CD4-positive, alpha-beta T cell treated with Interleukin-10 for 1 hour (primary cell): ENCODE data around the gene GRK4.

Experiments used
- DNase-seq: peaks from one replicate; pipeline ENCODE4 v3.0.0-alpha.2; 2020

Gene GRK4

DNA sequence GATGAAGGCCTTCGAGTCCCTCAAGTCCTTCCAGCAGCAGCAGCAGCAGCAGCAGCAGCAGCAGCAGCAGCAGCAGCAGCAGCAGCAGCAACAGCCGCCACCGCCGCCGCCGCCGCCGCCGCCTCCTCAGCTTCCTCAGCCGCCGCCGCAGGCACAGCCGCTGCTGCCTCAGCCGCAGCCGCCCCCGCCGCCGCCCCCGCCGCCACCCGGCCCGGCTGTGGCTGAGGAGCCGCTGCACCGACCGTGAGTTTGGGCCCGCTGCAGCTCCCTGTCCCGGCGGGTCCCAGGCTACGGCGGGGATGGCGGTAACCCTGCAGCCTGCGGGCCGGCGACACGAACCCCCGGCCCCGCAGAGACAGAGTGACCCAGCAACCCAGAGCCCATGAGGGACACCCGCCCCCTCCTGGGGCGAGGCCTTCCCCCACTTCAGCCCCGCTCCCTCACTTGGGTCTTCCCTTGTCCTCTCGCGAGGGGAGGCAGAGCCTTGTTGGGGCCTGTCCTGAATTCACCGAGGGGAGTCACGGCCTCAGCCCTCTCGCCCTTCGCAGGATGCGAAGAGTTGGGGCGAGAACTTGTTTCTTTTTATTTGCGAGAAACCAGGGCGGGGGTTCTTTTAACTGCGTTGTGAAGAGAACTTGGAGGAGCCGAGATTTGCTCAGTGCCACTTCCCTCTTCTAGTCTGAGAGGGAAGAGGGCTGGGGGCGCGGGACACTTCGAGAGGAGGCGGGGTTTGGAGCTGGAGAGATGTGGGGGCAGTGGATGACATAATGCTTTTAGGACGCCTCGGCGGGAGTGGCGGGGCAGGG, 111.7 kb downstream of the GRK4 start:
- DNase-seq: peak; percentile 52

- DNase-seq: no peak
These were observed 112.2 kb downstream of the GRK4 start for GRCh38 chr4:3075652-3075981.

DNA sequence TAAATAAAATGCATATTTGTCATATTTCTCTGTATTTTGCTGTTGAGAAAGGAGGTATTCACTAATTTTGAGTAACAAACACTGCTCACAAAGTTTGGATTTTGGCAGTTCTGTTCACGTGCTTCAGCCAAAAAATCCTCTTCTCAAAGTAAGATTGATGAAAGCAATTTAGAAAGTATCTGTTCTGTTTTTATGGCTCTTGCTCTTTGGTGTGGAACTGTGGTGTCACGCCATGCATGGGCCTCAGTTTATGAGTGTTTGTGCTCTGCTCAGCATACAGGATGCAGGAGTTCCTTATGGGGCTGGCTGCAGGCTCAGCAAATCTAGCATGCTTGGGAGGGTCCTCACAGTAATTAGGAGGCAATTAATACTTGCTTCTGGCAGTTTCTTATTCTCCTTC, 114.4 kb downstream of the GRK4 start:
- DNase-seq: no peak

DNA sequence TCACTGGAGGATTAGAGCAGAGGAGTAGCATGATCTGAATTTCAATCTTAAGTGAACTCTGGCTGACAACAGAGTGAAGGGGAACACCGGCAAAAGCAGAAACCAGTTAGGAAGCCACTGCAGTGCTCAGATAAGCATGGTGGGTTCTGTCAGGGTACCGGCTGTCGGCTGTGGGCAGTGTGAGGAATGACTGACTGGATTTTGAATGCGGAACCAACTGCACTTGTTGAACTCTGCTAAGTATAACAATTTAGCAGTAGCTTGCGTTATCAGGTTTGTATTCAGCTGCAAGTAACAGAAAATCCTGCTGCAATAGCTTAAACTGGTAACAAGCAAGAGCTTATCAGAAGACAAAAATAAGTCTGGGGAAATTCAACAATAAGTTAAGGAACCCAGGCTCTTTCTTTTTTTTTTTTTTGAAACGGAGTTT, 116.3 kb downstream of the GRK4 start:
- no peak for DNase-seq

DNA sequence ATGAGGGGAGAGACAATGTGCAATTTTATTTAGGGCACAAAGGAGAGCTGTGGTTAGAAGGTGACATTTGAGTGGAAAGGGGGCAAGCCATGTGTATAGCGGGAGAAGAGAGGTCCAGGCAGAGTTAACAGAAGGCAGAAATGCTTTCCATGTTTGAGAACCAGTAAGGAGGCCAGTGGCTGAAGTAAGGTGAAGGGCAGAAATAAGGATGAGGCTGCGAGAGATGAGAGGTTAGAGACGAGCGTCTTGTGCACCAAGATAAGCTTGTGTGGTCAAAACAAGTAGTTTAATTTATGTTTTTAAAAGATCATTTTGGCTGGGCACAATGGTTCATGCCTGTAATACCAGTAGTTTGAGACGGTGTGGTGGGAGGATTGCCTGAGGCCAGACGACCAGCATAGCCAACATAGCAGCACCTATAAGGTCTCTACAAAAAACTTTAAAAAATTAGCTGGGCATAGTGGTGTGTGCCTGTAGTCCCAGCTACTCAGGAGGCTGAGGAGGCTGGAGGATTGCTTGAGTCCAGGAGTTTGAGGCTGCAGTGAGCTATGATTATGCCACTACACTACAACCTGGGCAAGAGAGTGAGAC, 119.6 kb downstream of the GRK4 start:
- DNase-seq: no peak

DNA sequence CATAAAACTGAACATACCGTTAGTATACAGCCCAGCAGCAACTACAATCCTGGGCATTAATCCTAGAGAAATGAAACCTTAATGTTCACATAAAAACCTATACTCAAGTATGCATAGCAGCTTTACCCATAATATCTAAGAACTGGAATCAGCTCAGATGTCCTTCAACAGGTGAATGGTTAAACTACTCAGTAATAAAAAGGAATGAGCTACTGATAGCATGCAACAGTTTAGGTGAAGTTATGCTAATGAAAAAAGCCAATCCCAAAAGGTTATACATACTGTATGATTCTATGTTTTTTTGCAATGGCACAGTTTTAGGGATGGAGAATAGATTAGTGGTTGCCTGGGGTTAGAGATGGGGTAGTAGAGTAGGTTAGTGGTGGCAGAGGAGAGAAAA, 120.4 kb downstream of the GRK4 start:
- DNase-seq: no peak

DNA sequence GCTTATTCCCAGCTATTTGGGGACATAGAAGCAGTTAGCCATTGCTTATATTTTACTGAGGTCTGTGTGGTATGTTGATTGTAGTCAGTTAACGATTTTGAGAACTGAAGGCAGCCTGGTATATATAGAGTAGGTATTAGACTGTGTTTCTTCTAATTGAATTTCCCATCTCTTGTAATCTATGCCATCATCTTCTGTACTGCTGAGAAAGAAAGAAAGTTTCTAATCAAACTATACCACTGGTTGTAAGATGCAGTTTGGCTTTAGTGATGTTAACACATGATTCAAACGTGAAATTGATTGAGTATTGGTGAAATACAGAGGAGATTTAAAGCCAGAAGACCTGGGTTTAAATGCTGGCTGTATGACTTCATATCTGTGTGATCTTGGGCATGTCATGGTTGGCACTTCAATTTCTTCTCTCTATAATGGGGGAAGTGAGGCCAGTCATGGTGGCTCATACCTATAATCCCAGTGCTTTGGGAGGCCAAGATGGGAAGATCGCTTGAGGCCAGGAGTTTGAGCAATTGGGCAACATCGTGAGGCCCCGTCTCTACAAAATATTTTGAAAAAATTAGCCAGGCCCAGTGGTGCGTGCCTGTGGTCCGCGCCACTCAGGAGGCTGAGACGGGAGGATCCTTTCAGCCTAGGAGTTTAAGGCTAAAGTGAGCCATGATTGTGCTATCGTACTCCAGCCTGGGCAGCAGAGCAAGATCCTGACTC, 122.7 kb downstream of the GRK4 start:
- DNase-seq: no peak

- no peak for DNase-seq
These were observed 123.9 kb downstream of the GRK4 start for GRCh38 chr4:3087115-3087797.
